GM12874 (cell line): ENCODE measurements around the gene MGST3.

ENCODE experiments used
- CTCF ChIP-seq: IDR thresholded peaks from 2 replicates; pipeline ENCODE4 v1.5.1; 2011; ENCODE audit warnings: low read depth, mild to moderate bottlenecking, control low read depth, low read length, moderate library complexity; ENCODE audit not compliant: insufficient read depth

Gene MGST3

GRCh38 chr1:165698761-165699052, 67.7 kb downstream of the MGST3 start:
- no peak for TF ChIP-seq CTCF

- no peak for TF ChIP-seq CTCF
These were observed 68.5 kb downstream of the MGST3 start for GRCh38 chr1:165699577-165699976.

GRCh38 chr1:165703648-165704047, 72.6 kb downstream of the MGST3 start:
- TF ChIP-seq CTCF: no peak
